GM18526 (cell line): ENCODE measurements around the gene ZNF697.

Experiments used
- POLR2A ChIP-seq: IDR thresholded peaks from 3 replicates; pipeline ENCODE4 v1.6.1; 2011; ENCODE audit not compliant: insufficient read length; ENCODE audit errors: extremely low read depth

Gene ZNF697

DNA sequence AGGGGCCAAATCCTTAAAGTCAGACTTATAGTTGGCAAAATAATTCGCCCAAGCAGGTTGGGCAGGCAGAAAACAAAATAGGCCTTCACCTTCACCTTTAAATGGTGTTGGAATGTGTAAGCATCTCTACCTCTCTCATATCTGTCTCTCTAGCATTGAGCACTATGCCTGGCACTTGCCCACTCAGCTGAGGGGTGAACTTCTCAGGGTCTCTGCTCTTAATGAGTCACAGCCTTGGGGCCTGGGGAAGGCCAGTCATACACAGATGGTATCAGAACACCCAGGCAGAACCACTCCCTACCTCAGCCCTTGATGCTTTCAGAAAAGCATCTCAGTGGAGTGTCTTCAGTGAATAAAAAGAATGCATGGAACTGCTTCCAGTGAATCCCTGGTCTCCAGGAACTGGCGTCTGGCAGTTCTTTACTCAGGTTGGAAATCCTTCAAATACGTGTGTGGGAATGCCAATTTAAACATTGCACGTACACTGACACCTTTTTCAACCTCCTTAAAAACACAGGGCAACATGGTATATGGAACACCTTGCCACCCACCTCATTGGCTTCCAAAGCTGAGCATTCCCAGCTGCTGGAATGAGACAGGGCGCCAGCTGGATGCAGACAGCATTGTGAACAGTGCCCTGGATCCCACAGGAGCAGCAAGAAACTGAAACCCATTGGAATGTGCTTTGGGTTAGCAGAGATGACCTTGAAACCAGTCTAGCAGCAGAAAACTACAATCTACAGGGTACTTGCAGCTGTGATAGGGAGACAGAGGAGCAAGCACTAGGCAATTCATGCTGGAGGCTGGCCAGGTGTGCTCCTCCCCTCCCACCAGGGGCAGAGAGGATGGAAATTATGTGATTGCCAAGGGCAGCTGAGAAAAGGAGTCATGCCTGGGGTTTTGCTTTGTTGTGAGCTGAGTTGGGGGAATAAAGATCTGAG, 30.0 kb downstream of the ZNF697 start:
- TF ChIP-seq POLR2A = no peak

DNA sequence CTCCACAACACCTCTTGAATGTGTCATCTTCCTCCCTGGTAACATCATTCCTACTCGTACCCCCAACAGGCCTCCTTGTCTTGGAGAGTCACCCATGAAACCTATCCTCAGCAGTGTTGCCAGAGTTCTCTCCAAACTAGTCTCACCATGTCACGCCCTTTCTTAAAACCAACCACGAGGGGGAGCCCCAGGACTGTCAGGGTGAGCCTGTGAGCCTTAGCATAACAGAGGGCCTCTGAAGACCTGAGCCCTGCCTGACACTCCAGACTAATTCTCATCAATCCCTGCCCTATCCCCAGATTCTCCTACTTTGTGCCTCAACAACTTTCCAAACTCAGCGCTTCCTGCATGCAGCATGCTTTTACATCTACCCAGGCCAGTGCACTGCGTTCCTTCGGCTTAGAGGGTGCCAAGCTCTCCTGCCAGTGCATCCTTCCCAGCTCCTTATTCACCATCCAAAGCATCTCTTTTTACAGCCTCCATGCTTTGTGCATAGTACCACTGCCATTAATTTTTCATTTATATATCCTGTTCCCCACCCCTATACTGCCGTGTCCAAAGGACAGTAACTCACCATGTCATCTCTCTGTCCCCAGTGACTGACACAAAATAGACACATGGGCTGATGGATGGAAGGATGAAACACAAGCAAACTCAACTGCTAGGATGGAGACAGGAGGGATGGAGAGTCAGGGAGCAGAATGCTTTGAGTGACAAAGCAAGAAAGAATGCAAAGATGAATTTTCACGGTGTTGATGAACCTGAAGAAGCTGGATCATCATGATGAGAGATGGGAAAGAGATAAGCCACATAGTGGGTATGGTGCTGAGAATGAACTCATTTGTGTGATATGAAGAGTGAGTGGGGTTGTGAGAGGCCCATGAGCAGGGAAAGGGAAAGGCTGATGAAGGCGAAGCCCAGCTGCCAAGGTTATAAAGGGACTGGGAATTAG, 34.0 kb downstream of the ZNF697 start:
- no peak for TF ChIP-seq POLR2A

GRCh38 chr1:119611701-119612113, 36.4 kb downstream of the ZNF697 start:
- no peak for TF ChIP-seq POLR2A

GRCh38 chr1:119606394-119606793, 41.7 kb downstream of the ZNF697 start:
- no peak for TF ChIP-seq POLR2A

DNA sequence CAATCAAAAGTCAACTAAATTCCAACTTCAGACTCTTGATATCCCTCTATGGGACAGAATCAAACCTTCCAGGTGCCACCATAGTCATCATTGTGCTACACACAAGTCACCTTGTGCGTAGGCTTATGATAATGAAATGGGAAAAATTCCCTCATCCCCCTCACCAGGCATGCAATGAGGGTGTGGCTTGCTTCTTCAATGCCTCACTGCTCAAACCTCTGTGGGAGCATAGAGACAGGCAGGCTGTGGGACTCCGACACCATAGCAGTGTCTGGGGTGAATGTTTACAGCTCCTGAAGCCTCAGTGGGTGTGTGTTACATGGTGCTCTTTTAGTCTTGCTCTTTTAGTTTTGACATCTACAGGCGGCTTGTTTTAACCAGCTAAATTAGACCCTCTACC, 42.4 kb downstream of the ZNF697 start:
- no peak for TF ChIP-seq POLR2A

- no peak for TF ChIP-seq POLR2A
These were observed 44.4 kb downstream of the ZNF697 start for GRCh38 chr1:119603695-119604094.

DNA sequence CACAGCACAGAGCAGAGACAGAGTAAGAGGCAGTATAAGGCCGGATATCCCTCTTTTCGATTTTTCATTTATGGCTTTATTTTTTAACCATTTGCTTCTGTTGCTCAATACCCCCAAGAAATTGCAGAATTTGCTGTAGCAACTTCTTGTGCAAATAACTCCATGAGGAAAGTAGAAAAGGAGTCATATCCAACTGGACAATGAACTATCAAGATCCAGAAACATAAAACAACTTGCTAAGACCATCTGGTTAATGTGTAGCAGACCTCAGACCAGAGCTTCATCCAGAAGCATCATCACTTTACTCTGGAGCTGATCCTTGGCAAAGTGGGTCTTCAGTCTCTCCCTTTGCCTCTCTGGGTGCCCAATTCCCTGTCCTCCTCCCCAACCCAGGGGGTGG, 45.9 kb downstream of the ZNF697 start:
- TF ChIP-seq POLR2A = no peak

GRCh38 chr1:119600976-119601375, 47.1 kb downstream of the ZNF697 start:
- no peak for TF ChIP-seq POLR2A

GRCh38 chr1:119600561-119600960, 47.5 kb downstream of the ZNF697 start:
- TF ChIP-seq POLR2A = no peak

- no peak for TF ChIP-seq POLR2A
These were observed 52.5 kb downstream of the ZNF697 start for GRCh38 chr1:119595606-119596005.

DNA sequence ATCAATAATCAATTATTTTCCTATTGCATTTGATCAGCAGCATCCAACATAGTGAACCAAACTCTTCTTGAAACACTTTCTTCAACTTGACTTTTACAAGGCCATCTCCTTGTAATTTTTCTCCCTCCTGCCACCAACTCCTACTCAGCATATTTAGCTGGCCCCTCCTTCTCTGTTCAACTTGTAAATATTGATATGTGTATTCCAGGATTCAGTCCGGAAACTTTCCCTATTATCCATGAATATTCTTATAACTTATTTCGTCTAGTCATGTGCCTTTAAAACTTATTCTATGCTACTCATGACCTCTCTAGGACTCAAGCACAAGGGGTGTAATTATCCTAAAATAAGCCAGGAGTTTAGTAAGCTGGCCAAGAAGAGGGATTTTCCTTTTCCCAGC, 52.9 kb downstream of the ZNF697 start:
- TF ChIP-seq POLR2A = no peak

- no peak for TF ChIP-seq POLR2A
These were observed 53.7 kb downstream of the ZNF697 start for GRCh38 chr1:119594376-119594775.

DNA sequence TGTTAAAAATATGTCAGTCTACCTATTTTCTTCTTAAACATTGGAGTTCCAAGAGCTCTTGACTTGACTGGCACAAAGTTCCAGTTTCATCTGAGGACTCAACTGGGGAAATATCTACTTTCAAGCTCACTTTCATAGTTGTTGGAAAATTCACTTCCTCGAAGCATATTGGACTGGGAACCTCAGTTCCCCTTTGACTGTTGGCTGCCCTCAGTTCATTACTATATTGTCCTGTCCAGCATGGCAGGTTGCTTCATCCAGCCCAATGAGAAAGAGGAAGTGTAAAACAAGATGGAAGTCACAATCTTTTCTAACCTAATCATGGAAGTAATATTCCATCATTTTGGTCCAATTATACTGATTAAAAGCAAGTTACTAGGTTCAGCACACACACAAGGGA, 54.3 kb downstream of the ZNF697 start:
- no peak for TF ChIP-seq POLR2A

- no peak for TF ChIP-seq POLR2A
These were observed 57.7 kb downstream of the ZNF697 start for GRCh38 chr1:119590393-119590792.

DNA sequence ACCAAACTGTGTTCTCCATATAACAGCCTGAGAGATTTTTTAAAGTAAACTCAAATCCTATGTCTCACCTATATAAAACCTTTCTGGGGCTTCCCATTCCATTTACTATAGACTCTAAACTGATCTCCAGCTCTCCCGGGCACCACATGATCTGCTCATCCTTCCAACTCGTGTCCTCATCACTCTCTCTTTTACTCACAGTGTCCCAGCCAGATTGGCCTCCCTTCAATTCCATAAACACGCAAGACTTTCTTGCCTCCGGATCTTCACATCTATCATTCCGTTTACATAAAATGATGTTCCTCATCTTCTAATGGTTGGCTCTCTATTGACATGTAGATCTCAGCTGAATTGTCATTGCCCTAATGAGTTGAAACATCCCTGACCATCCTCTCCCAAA, 59.4 kb downstream of the ZNF697 start:
- TF ChIP-seq POLR2A = no peak

- TF ChIP-seq POLR2A = no peak
These were observed 60.7 kb downstream of the ZNF697 start for GRCh38 chr1:119587341-119587740.
